ENCODE measurements around the gene ARHGAP33. TPM values are rescaled to one million over a fixed set of nuclear protein-coding genes. Genes with fewer than 3 reads are reported as not detected.

The ARHGAP33 gene
- total RNA-seq, 1 experiment from 2014 or later, result 18.3 TPM

Other genes with a start within 250 kb of the ARHGAP33 start
- gene SBSN, start 247.3 kb upstream of the ARHGAP33 start, total RNA-seq (2022), result not detected in 2 replicates
- not detected in 2 replicates for gene GAPDHS, start 242.1 kb upstream of the ARHGAP33 start, total RNA-seq (2022)
- gene TMEM147, start 229.9 kb upstream of the ARHGAP33 start, total RNA-seq (2022), result 126 and 140 TPM in 2 replicates
- not detected in 2 replicates for gene ATP4A, start 211.9 kb upstream of the ARHGAP33 start, total RNA-seq (2022)
- not detected in 2 replicates for gene PMIS2, start 189.4 kb upstream of the ARHGAP33 start, total RNA-seq (2022)
- 26.4 and 27.9 TPM in 2 replicates for gene HAUS5, start 162.8 kb upstream of the ARHGAP33 start, total RNA-seq (2022)
- 140 and 165 TPM in 2 replicates for gene RBM42, start 146.5 kb upstream of the ARHGAP33 start, total RNA-seq (2022)
- gene ETV2, start 133.8 kb upstream of the ARHGAP33 start, total RNA-seq (2022), result 0.77 and 1.3 TPM in 2 replicates
- gene COX6B1, start 127.2 kb upstream of the ARHGAP33 start, total RNA-seq (2022), result 551 and 639 TPM in 2 replicates
- gene UPK1A, start 109.0 kb upstream of the ARHGAP33 start, total RNA-seq (2022), result not detected in 2 replicates
- gene ZBTB32, start 71.0 kb upstream of the ARHGAP33 start, total RNA-seq (2022), result not detected in 2 replicates
- gene KMT2B, start 57.6 kb upstream of the ARHGAP33 start, total RNA-seq (2022), result 54.2 and 62.6 TPM in 2 replicates
- 10.1 and 11.3 TPM in 2 replicates for gene IGFLR1, start 33.1 kb upstream of the ARHGAP33 start, total RNA-seq (2022)
- gene U2AF1L4, start 30.1 kb upstream of the ARHGAP33 start, total RNA-seq (2022), result 21.3 and 24.6 TPM in 2 replicates
- 70.2 and 70.5 TPM in 2 replicates for gene PSENEN, start 29.9 kb upstream of the ARHGAP33 start, total RNA-seq (2022)
- gene LIN37, start 27.0 kb upstream of the ARHGAP33 start, total RNA-seq (2022), result 8.1 and 10.2 TPM in 2 replicates
- gene HSPB6, start 18.5 kb upstream of the ARHGAP33 start, total RNA-seq (2022), result 0.48 and 0.81 TPM in 2 replicates
- 34.6 and 37.0 TPM in 2 replicates for gene PROSER3, start 17.4 kb upstream of the ARHGAP33 start, total RNA-seq (2022)
- gene PRODH2, start 37.3 kb downstream of the ARHGAP33 start, total RNA-seq (2022), result 0.28 TPM in 1 of 2 replicates, not detected in the other
- not detected in 2 replicates for gene NPHS1, start 76.9 kb downstream of the ARHGAP33 start, total RNA-seq (2022)
- 0.14 TPM in 1 of 2 replicates, not detected in the other for gene KIRREL2, start 81.3 kb downstream of the ARHGAP33 start, total RNA-seq (2022)
- gene APLP1, start 93.0 kb downstream of the ARHGAP33 start, total RNA-seq (2022), result 4.6 and 6.5 TPM in 2 replicates
- 8.0 and 10.5 TPM in 2 replicates for gene NFKBID, start 125.0 kb downstream of the ARHGAP33 start, total RNA-seq (2022)
- not detected in 2 replicates for gene HCST, start 127.0 kb downstream of the ARHGAP33 start, total RNA-seq (2022)
- gene TYROBP, start 132.7 kb downstream of the ARHGAP33 start, total RNA-seq (2022), result not detected in 2 replicates
- 10.2 and 12.4 TPM in 2 replicates for gene LRFN3, start 160.8 kb downstream of the ARHGAP33 start, total RNA-seq (2022)
- gene SDHAF1, start 219.6 kb downstream of the ARHGAP33 start, total RNA-seq (2022), result 26.2 and 28.1 TPM in 2 replicates
- 42.5 and 48.5 TPM in 2 replicates for gene SYNE4, start 233.2 kb downstream of the ARHGAP33 start, total RNA-seq (2022)
- gene ALKBH6, start 238.6 kb downstream of the ARHGAP33 start, total RNA-seq (2022), result 29.4 and 30.8 TPM in 2 replicates

All from Caco-2 (cell line).